Measurements from ENCODE around the gene PF4V1. TPM values are rescaled to one million over a fixed set of nuclear protein-coding genes. Genes with fewer than 3 reads are reported as not detected.

PF4V1 gene
- total RNA-seq, 4 donors from 2014 or later, result not detected

- Histone ChIP-seq H3K9me3 (no peaks in the 10 kb centered on the region), H3K36me3 (no peaks in the 10 kb centered on the region), H3K4me1 (peaks cover 0 to 15% (median 0%) of the 10 kb centered on the region in 4 donors), H3K27me3 (no peaks in the 10 kb centered on the region), H3K27ac (no peak overlapping the region), H3K4me3 (no peak overlapping the region)
- WGBS, 2 donors, result 86 to 100% methylated on average over 1 of the region's 1 CpG
- TF ChIP-seq CTCF (IDR thresholded peaks at IDR 0.05) (no peak), POLR2A (IDR thresholded peaks at IDR 0.05) (no peak), EP300 (IDR thresholded peaks at IDR 0.05) (peak in 1 of 2 donors; percentile 8)
- no peak for DNase-seq (ENCODE audit: low spot score in 2 of 2)
These were observed 38.8 kb downstream of the PF4V1 start for GRCh38 chr4:73891739-73892405.

GRCh38 chr4:73892966-73893365, 39.9 kb downstream of the PF4V1 start:
- Histone ChIP-seq H3K27me3 (no peaks in the 10 kb centered on the region), H3K4me1 (peaks cover 0 to 26% (median 2%) of the 10 kb centered on the region in 4 donors), H3K36me3 (no peaks in the 10 kb centered on the region), H3K4me3 (no peak overlapping the region), H3K27ac (no peak overlapping the region), H3K9me3 (no peaks in the 10 kb centered on the region)
- WGBS, 2 donors, result 80 to 99% methylated on average over 3 of the region's 3 CpGs
- no peak for DNase-seq (ENCODE audit: low spot score in 2 of 2)
- TF ChIP-seq CTCF (IDR thresholded peaks at IDR 0.05), result no peak
- no peak for TF ChIP-seq EP300 (IDR thresholded peaks at IDR 0.05)
- no peak for TF ChIP-seq POLR2A (IDR thresholded peaks at IDR 0.05)

- no peak for DNase-seq (ENCODE audit: low spot score in 2 of 2)
- Histone ChIP-seq H3K4me1 (peaks cover 0 to 27% (median 3%) of the 10 kb centered on the region in 4 donors), H3K4me3 (no peak overlapping the region), H3K27me3 (no peaks in the 10 kb centered on the region), H3K36me3 (no peaks in the 10 kb centered on the region), H3K9me3 (no peaks in the 10 kb centered on the region), H3K27ac (no peak overlapping the region)
- no peak for TF ChIP-seq CTCF (IDR thresholded peaks at IDR 0.05)
- TF ChIP-seq EP300 (IDR thresholded peaks at IDR 0.05), result no peak
- no peak for TF ChIP-seq POLR2A (IDR thresholded peaks at IDR 0.05)
- WGBS, 2 donors, result 57 to 76% methylated on average over 2 of the region's 2 CpGs
These were observed 40.9 kb downstream of the PF4V1 start for GRCh38 chr4:73894001-73894400.

GRCh38 chr4:73895201-73896175, 42.4 kb downstream of the PF4V1 start:
- H3K27me3 ChIP-seq, result no peaks in the 10 kb centered on the region
- H3K4me1 ChIP-seq, result peaks cover 0 to 32% (median 3%) of the 10 kb centered on the region in 4 donors
- no peaks in the 10 kb centered on the region for H3K9me3 ChIP-seq
- TF ChIP-seq CTCF (IDR thresholded peaks at IDR 0.05) (no peak), POLR2A (IDR thresholded peaks at IDR 0.05) (no peak)
- H3K36me3 ChIP-seq, result no peaks in the 10 kb centered on the region
- no peak overlapping the region for H3K4me3 ChIP-seq
- no peak for DNase-seq (ENCODE audit: low spot score in 2 of 2)
- no peak overlapping the region for H3K27ac ChIP-seq
- WGBS, 2 donors, result 61 to 63% methylated on average over 9 of the region's 9 CpGs

GRCh38 chr4:73896416-73896815, 43.3 kb downstream of the PF4V1 start:
- H3K27me3 ChIP-seq, result no peaks in the 10 kb centered on the region
- no peak for TF ChIP-seq CTCF (IDR thresholded peaks at IDR 0.05)
- no peak for TF ChIP-seq POLR2A (IDR thresholded peaks at IDR 0.05)
- TF ChIP-seq EP300 (IDR thresholded peaks at IDR 0.05), result no peak
- H3K4me3 ChIP-seq, result no peak overlapping the region
- peak overlapping the region in 1 of 4 donors; percentile 49 for H3K27ac ChIP-seq
- no peaks in the 10 kb centered on the region for H3K9me3 ChIP-seq
- no peak for DNase-seq (ENCODE audit: low spot score in 2 of 2)
- H3K36me3 ChIP-seq, result no peaks in the 10 kb centered on the region
- 67 to 96% methylated on average over 2 of the region's 2 CpGs for WGBS, 2 donors
- peaks cover 0 to 32% (median 3%) of the 10 kb centered on the region in 4 donors for H3K4me1 ChIP-seq
